ENCODE results near the gene SERP2.

Gene SERP2

GRCh38 chr13:44365008-44365407 is 8.6 kb upstream of the SERP2 start:
- H3K4me2 ChIP-seq, result no peak overlapping the region
- H3K27ac ChIP-seq, result no peak overlapping the region
- no peaks in the 10 kb centered on the region for H3K36me3 ChIP-seq
- peaks cover 0 to 5% (median 0%) of the 10 kb centered on the region in 11 experiments; a peak in 3 of 22 replicates for H3K9me3 ChIP-seq (replicated peaks in 1 of 11)
- no peak for TF ChIP-seq Cebpa-rat (IDR thresholded peaks at IDR 0.05)
- peaks cover 0 to 4% (median 0%) of the 10 kb centered on the region in 10 experiments; a peak in 4 of 20 replicates for H3K4me1 ChIP-seq
- no peak overlapping the region for H3K9ac ChIP-seq
- H3K4me3 ChIP-seq, result no peak overlapping the region
- no peaks in the 10 kb centered on the region for H4K20me1 ChIP-seq
- no peaks in the 10 kb centered on the region for H3K27me3 ChIP-seq

GRCh38 chr13:44365899-44366298 is 7.7 kb upstream of the SERP2 start:
- Histone ChIP-seq H3K4me2 (no peak overlapping the region), H3K4me3 (no peak overlapping the region), H3K4me1 (peaks cover 0 to 4% (median 0%) of the 10 kb centered on the region in 10 experiments; a peak in 4 of 20 replicates), H3K27me3 (no peaks in the 10 kb centered on the region), H3K36me3 (no peaks in the 10 kb centered on the region), H3K9me3 (replicated peaks in 1 of 11) (peaks cover 0 to 5% (median 0%) of the 10 kb centered on the region in 11 experiments; a peak in 3 of 22 replicates), H4K20me1 (no peaks in the 10 kb centered on the region), H3K9ac (no peak overlapping the region), H3K27ac (no peak overlapping the region)
- TF ChIP-seq Cebpa-rat (IDR thresholded peaks at IDR 0.05), result no peak

- H3K4me2 ChIP-seq, result no peak overlapping the region
- H3K9me3 ChIP-seq (replicated peaks in 1 of 11), result peaks cover 0 to 7% (median 4%) of the 10 kb centered on the region in 11 experiments; a peak in 18 of 22 replicates
- H3K27me3 ChIP-seq, result no peaks in the 10 kb centered on the region
- H3K9ac ChIP-seq, result no peak overlapping the region
- no peak overlapping the region for H3K4me3 ChIP-seq
- no peaks in the 10 kb centered on the region for H3K4me1 ChIP-seq
- no peaks in the 10 kb centered on the region for H3K36me3 ChIP-seq
- no peaks in the 10 kb centered on the region for H4K20me1 ChIP-seq
- no peak for TF ChIP-seq Cebpa-rat (IDR thresholded peaks at IDR 0.05)
- H3K27ac ChIP-seq, result no peak overlapping the region
These were observed 5.5 kb upstream of the SERP2 start for GRCh38 chr13:44368062-44368591.

GRCh38 chr13:44368599-44369368 is 4.8 kb upstream of the SERP2 start:
- H3K4me2 ChIP-seq, result no peak overlapping the region
- no peaks in the 10 kb centered on the region for H4K20me1 ChIP-seq

GRCh38 chr13:44371421-44371820 is 2.2 kb upstream of the SERP2 start:
- Histone ChIP-seq H3K9ac (no peak overlapping the region), H3K4me3 (no peak overlapping the region), H3K4me2 (no peak overlapping the region), H3K9me3 (replicated peaks in 1 of 11) (peaks cover 0 to 19% (median 11%) of the 10 kb centered on the region in 11 experiments; a peak in 18 of 22 replicates), H3K4me1 (no peaks in the 10 kb centered on the region), H3K27me3 (no peaks in the 10 kb centered on the region), H4K20me1 (no peaks in the 10 kb centered on the region), H3K36me3 (no peaks in the 10 kb centered on the region), H3K27ac (no peak overlapping the region)
- TF ChIP-seq Cebpa-rat (IDR thresholded peaks at IDR 0.05), result no peak

More at GRCh38 chr13:44368599-44369368, 4.8 kb upstream of the SERP2 start:
- Histone ChIP-seq H3K9ac (no peak overlapping the region), H3K4me1 (no peaks in the 10 kb centered on the region), H3K9me3 (replicated peaks in 1 of 11) (peaks cover 0 to 14% (median 11%) of the 10 kb centered on the region in 11 experiments; a peak in 18 of 22 replicates), H3K27me3 (no peaks in the 10 kb centered on the region), H3K27ac (no peak overlapping the region), H3K4me3 (no peak overlapping the region), H3K36me3 (no peaks in the 10 kb centered on the region)
- TF ChIP-seq Cebpa-rat (IDR thresholded peaks at IDR 0.05), result no peak

GRCh38 chr13:44373247-44373600 is 400 bp upstream of the SERP2 start:
- no peak for TF ChIP-seq Cebpa-rat (IDR thresholded peaks at IDR 0.05)
- Histone ChIP-seq H3K4me2 (no peak overlapping the region), H3K4me1 (no peaks in the 10 kb centered on the region), H3K4me3 (no peak overlapping the region), H3K9ac (no peak overlapping the region), H3K27me3 (no peaks in the 10 kb centered on the region), H3K27ac (no peak overlapping the region), H3K9me3 (replicated peaks in 1 of 11) (peaks cover 0 to 19% (median 11%) of the 10 kb centered on the region in 11 experiments; a peak in 18 of 22 replicates), H4K20me1 (no peaks in the 10 kb centered on the region), H3K36me3 (no peaks in the 10 kb centered on the region)

- H3K9me3 ChIP-seq (replicated peaks in 1 of 11), result peaks cover 0 to 19% (median 11%) of the 10 kb centered on the region in 11 experiments; a peak in 18 of 22 replicates
- no peaks in the 10 kb centered on the region for H4K20me1 ChIP-seq
- H3K27me3 ChIP-seq, result no peaks in the 10 kb centered on the region
- H3K27ac ChIP-seq, result no peak overlapping the region
- no peak overlapping the region for H3K4me3 ChIP-seq
- no peak overlapping the region for H3K4me2 ChIP-seq
- TF ChIP-seq Cebpa-rat (IDR thresholded peaks at IDR 0.05), result no peak
- H3K36me3 ChIP-seq, result no peaks in the 10 kb centered on the region
- H3K4me1 ChIP-seq, result no peaks in the 10 kb centered on the region
- no peak overlapping the region for H3K9ac ChIP-seq
These were observed 706 bp downstream of the SERP2 start for GRCh38 chr13:44374348-44374712.

GRCh38 chr13:44378277-44378676 is 4.7 kb downstream of the SERP2 start:
- H3K4me3 ChIP-seq, result no peak overlapping the region
- no peaks in the 10 kb centered on the region for H4K20me1 ChIP-seq
- H3K4me2 ChIP-seq, result no peak overlapping the region
- no peak for TF ChIP-seq Cebpa-rat (IDR thresholded peaks at IDR 0.05)
- no peaks in the 10 kb centered on the region for H3K36me3 ChIP-seq
- H3K27me3 ChIP-seq, result no peaks in the 10 kb centered on the region
- H3K9ac ChIP-seq, result no peak overlapping the region
- no peak overlapping the region for H3K27ac ChIP-seq
- no peaks in the 10 kb centered on the region for H3K4me1 ChIP-seq
- H3K9me3 ChIP-seq (replicated peaks in 1 of 11), result peaks cover 0 to 12% (median 6%) of the 10 kb centered on the region in 11 experiments; a peak in 18 of 22 replicates

- no peaks in the 10 kb centered on the region for H3K9me3 ChIP-seq (replicated peaks in 1 of 11)
- peaks cover 0 to 9% (median 0%) of the 10 kb centered on the region in 10 experiments; a peak in 2 of 20 replicates for H3K4me1 ChIP-seq
- H3K4me3 ChIP-seq, result no peak overlapping the region
- H3K9ac ChIP-seq, result no peak overlapping the region
- no peaks in the 10 kb centered on the region for H3K27me3 ChIP-seq
- no peaks in the 10 kb centered on the region for H3K36me3 ChIP-seq
- H3K27ac ChIP-seq, result no peak overlapping the region
- no peak overlapping the region for H3K4me2 ChIP-seq
- TF ChIP-seq Cebpa-rat (IDR thresholded peaks at IDR 0.05), result no peak
- H4K20me1 ChIP-seq, result no peaks in the 10 kb centered on the region
These were observed 6.3 kb downstream of the SERP2 start for GRCh38 chr13:44379885-44380284.

All from BLaER1 treated with 17β-estradiol and CSF1 and Interleukin-3, amounts not matched to agents 10 nM and 100 nM (cell line).